Aorta (tissue), 5 donors: ENCODE results near the gene ZNF285. TPM values are rescaled to one million over a fixed set of nuclear protein-coding genes. Genes with fewer than 3 reads are reported as not detected.
"Not testable (repeated sequence)": the region's sequence is repeated elsewhere in the genome, so short reads cannot be mapped to it uniquely, and the experiment has no call there.

Source experiments
- ATAC-seq: fragments of 200-7000 bp; cut with Tn5 transposase; one replicate; pipeline ENCODE4 v1.9.1; 2022; ENCODE audit warnings: moderate library complexity; ENCODE audit not compliant: low FRiP score
- DNase-seq, 2 donors: peaks; one replicate each; pipeline ENCODE4 v3.0.0-alpha.2; 2020
- H3K27ac ChIP-seq, 2 donors: one replicate each; pipeline ENCODE4 v1.5.1; 2013; ENCODE audit warnings: low read length in 2 of 2, mild to moderate bottlenecking in 2 of 2, moderate library complexity in 2 of 2, control low read depth in 1 of 2, inconsistent platforms in 1 of 2, low read depth in 1 of 2
- H3K27me3 ChIP-seq, 2 donors: one replicate each; pipeline ENCODE4 v1.6.1; 2013; ENCODE audit warnings: control low read depth in 1 of 2, low read length in 1 of 2, mild to moderate bottlenecking in 1 of 2, moderate library complexity in 1 of 2; ENCODE audit not compliant: insufficient read depth in 2 of 2, control insufficient read depth in 1 of 2
- H3K36me3 ChIP-seq, 2 donors: one replicate each; pipeline ENCODE4 v1.6.1; 2013; ENCODE audit warnings: control low read depth in 1 of 2, low read length in 1 of 2, mild to moderate bottlenecking in 1 of 2; ENCODE audit not compliant: insufficient read depth in 2 of 2, control insufficient read depth in 1 of 2
- H3K4me1 ChIP-seq, 2 donors: one replicate each; pipeline ENCODE4 v1.6.1; 2013; ENCODE audit warnings: low read length in 2 of 2, control low read depth in 1 of 2, mild to moderate bottlenecking in 1 of 2, moderate library complexity in 1 of 2; ENCODE audit not compliant: insufficient read depth in 2 of 2, control insufficient read depth in 1 of 2
- H3K4me3 ChIP-seq, 2 donors: one replicate each; pipeline ENCODE4 v1.5.1; 2013; ENCODE audit warnings: low read length in 2 of 2, control low read depth in 1 of 2, mild to moderate bottlenecking in 1 of 2
- H3K9me3 ChIP-seq: one replicate; pipeline ENCODE4 v1.6.1; 2013; ENCODE audit warnings: mild to moderate bottlenecking, low read length; ENCODE audit not compliant: control insufficient read depth
- WGBS, 2 donors: extraction: QIAGEN DNeasy Blood & Tissue Kit; methylation state at CpG; one replicate each; pipeline ENCODE4 v1.1.7; 2013; 5-methylcytosine and 5-hydroxymethylcytosine counted together
- intact Hi-C, 2 donors: fragments of 100-400 bp; cut with DNase I; formaldehyde crosslinking; loops; one replicate each; pipeline versions ENCODE4 v1.14.2 to v1.15.0; 2022
- long read RNA-seq, 2 donors: library from polyadenylated mRNA; unstranded; transcript quantifications; one replicate each; pipeline ENCODE4 v2.0.0, GENCODE V29; 2020 to 2021
- polyA plus RNA-seq, 2 donors: library from polyadenylated mRNA; stranded (reverse); fragments of 200-250 nt; gene quantifications; one replicate each; pipeline ENCODE4 v1.2.3, GENCODE V29; 2013
- total RNA-seq, 2 donors: library from RNA; stranded (reverse); fragmentation: NEBNext Ultra II Directional; extraction: Animal tissue kit (Norgen Biotek cat#: 25700); gene quantifications; one replicate each; pipeline ENCODE4 v1.2.1, GENCODE V29; 2021
- donor health status: healthy with polysubstance abuse.
- donor health status: Bipolar disorder and iron deficiency.
- donor health status: DM: no; HTN: no; CAD: no.
- donor health status: DM: no; HTN: no; CAD: no.
- donor health status: DM: yes; HTN: yes; CAD: no.

ZNF285 gene
- total RNA-seq (1 to 10 TPM in 1 of 2 donors, under 1 TPM in 1; 0.84 to 3.1 TPM), polyA plus RNA-seq (1 to 10 TPM in 1 of 2 donors, under 1 TPM in 1; 0.25 to 1.5 TPM)
- long read RNA-seq, donor 1, result 0 reads
- long read RNA-seq, donor 2, partial matches to known transcripts, result 0 of 1 reads
- long read RNA-seq, donor 2, other reads (novel, unspliced or antisense), result 1 of 1 reads

DNA sequence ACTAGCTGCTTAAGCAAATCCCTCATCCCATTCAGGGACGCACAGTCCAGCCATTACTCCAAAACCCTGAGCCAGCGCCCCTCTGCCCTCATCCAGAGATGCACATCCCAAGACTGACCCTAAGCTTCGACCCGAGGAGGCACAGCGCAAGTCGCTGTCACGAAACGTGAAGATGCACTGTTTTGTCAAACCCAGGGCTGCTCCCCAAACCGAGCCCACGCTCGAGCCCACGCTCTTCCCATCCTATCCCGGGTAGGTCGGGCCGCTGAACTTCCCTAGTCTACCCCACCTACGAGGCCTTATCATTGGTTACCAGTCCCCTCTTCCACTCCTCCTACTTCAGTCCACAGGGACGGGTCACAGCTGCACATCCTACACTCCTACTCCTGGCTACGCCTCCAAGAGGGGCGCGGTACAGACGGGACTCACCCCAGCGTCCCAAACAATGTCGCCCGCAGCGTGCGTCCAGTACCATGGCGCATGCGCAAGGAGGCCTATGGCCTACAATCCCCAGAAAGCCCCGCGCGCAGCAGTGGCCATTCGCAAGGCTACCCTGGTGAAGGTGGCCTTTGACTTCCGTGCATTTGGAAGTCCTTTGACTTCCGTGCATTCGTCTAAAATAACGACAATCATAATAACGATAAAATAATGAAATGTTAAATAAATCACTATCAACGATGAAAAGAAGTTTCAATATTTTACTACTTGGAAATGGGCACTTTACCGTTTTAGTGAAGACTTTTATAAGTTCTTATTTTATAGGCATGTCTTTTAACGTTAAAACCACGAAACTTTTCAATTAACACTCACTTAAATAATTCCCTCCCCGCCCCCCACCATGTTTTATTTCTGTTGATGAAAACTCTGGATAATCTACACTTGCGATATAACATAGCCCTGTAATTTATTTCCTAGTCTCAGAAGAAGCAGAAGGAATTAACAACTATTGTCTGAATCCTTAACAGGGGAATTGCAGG, at the start of gene ZNF285:
Gene ZNF285, minus strand, starts transcription at position 470 of the 977 bp plus-strand sequence. CDS start 4,395 bp downstream, outside the sequence.
- Histone ChIP-seq H3K36me3 (no peaks in the 10 kb centered on the region), H3K9me3 (peaks cover 3% of the 10 kb centered on the region), H3K27me3 (no peaks in the 10 kb centered on the region), H3K4me3 (peak within 1 kb of the TSS in 1 of 2 donors; percentile 18), H3K4me1 (no peaks in the 10 kb centered on the region), H3K27ac (no peak within 1 kb of the TSS)
- DNase-seq (peak; percentile 95 to 96), ATAC-seq (peak; percentile 98)
- WGBS, 2 donors, result 7% methylated on average over 43 of the region's 43 CpGs
- intact Hi-C loops, result no loop called here

DNA sequence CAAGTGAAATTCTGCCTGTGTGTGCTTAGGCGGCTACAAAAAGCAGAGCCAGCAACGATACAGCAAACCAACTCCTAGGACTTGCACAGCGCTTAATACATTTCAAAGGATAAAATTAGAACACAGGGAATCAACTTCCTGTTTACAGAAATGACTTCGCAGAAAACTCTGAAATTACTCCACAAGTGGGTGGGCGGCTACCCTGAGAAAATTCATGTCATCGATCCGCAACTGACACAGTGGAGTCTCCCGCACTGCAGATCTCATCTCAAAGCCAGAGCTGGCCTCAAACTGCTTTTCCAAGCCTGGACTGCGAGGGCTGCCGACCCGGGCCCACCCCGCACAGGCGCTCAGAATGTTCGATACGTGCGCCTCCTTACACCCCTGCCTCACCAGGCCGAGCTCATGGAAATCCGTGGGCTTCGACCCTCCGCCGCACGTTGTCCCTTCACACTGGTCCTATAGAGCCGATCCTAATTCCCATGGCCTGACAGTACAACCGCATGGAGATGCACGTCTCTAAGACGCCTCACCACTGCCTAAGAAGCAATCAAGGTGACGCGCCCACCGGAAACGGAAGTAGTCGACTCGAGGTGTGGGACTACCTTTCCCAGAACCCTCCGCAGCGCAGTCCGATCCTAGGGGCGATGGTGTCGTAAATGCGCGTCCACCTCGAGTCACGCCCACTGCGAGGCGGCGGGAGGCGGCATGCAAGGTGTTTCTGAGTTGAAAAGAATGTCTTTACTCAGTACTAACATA, 46.7 kb upstream of the ZNF285 start, which contains the start of gene ZNF229:
Gene ZNF229, minus strand, starts transcription at position 557 of the 759 bp plus-strand sequence. CDS start 5,625 bp downstream, outside the sequence.
- Histone ChIP-seq H3K9me3 (peaks cover 29% of the 10 kb centered on the region), H3K27ac (no peak within 1 kb of the TSS), H3K4me1 (no peaks in the 10 kb centered on the region), H3K36me3 (peaks cover 6 to 9% of the 10 kb centered on the region in 2 donors), H3K27me3 (no peaks in the 10 kb centered on the region), H3K4me3 (peak within 1 kb of the TSS; percentile 30 to 77)
- peak; percentile 92 to 95 for DNase-seq
- intact Hi-C loops, result no loop called here
- peak; percentile 79 for ATAC-seq
- WGBS, 2 donors, result 2% methylated on average over 45 of the region's 45 CpGs

DNA sequence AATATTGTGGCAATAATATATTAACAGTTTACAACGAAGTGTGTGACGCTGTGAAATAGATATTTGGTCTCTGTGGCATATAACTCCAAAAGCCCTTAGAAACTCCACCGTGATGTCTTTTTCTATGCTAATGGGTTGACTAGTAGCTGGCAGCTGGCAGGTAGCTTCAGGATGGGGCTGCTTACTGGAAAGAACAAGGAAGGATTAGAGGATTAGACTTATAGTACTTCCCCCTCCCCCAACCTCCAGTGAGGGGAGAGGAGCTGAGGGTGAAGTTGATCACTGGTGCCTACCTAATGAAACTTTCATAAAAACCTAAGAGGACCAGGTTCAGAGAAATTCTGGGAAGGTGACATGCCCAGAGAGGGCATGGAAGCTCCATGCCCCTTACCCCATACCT, 37.0 kb upstream of the ZNF285 start:
- intact Hi-C loops, result no loop called here
- no peak for DNase-seq
- no peak for ATAC-seq
- WGBS, 2 donors, result 97% methylated on average over 3 of the region's 3 CpGs
- H3K27ac ChIP-seq, result no peak overlapping the region
- no peaks in the 10 kb centered on the region for H3K27me3 ChIP-seq
- peaks cover 32% of the 10 kb centered on the region for H3K9me3 ChIP-seq
- peaks cover 24 to 31% of the 10 kb centered on the region in 2 donors for H3K36me3 ChIP-seq
- no peak overlapping the region for H3K4me3 ChIP-seq
- no peaks in the 10 kb centered on the region for H3K4me1 ChIP-seq

DNA sequence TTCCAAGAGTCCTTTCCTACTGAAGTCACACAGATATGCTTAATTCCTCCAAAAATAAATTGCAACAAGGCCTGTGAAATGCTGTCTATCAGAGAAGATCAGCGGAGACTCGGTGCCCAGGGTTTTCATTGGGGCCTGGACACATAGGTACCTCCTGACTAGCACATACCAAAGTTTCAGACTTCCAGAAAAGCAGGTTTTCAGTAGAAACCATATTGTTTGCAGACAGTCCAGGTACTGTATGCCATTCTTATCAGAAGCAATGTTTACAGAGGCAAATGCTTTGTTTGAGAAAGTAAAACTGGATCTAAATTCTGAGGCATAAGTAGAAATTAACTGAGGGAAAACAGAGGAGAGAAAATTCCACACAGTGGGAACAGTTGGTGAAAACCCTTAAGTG, 34.0 kb upstream of the ZNF285 start:
- intact Hi-C loops, result no loop called here
- ATAC-seq (no peak), DNase-seq (no peak)
- peaks cover 35% of the 10 kb centered on the region for H3K9me3 ChIP-seq
- no peak overlapping the region for H3K27ac ChIP-seq
- H3K27me3 ChIP-seq, result no peaks in the 10 kb centered on the region
- peaks cover 28 to 31% of the 10 kb centered on the region in 2 donors for H3K36me3 ChIP-seq
- 99 to 100% methylated on average over 2 of the region's 2 CpGs for WGBS, 2 donors
- H3K4me1 ChIP-seq, result no peaks in the 10 kb centered on the region
- no peak overlapping the region for H3K4me3 ChIP-seq

DNA sequence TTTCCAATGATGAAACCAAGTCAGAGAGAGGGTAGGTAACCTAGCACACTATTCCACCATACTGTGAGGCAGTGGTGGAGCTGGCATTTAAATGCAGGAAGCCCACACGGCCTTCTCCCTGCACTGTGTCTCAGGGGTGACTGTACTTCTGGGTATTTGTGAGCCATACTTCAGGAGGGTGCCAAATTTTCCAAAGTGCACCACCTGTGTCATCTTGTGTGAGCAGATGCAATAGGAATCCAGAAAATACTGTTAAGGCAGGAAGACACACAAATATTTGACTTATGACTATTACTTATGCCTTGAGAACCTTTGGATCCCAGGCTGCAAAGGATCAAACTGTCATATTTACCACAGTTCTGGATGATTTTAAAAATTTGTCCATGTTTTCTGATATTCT, 29.5 kb upstream of the ZNF285 start:
- no peak overlapping the region for H3K4me3 ChIP-seq
- intact Hi-C loops, result no loop called here
- ATAC-seq (no peak), DNase-seq (no peak)
- peaks cover 25 to 38% of the 10 kb centered on the region in 2 donors for H3K36me3 ChIP-seq
- no peaks in the 10 kb centered on the region for H3K4me1 ChIP-seq
- 87 to 90% methylated on average over 1 of the region's 1 CpG for WGBS, 2 donors
- H3K9me3 ChIP-seq, result peaks cover 47% of the 10 kb centered on the region
- H3K27ac ChIP-seq, result no peak overlapping the region
- H3K27me3 ChIP-seq, result no peaks in the 10 kb centered on the region

DNA sequence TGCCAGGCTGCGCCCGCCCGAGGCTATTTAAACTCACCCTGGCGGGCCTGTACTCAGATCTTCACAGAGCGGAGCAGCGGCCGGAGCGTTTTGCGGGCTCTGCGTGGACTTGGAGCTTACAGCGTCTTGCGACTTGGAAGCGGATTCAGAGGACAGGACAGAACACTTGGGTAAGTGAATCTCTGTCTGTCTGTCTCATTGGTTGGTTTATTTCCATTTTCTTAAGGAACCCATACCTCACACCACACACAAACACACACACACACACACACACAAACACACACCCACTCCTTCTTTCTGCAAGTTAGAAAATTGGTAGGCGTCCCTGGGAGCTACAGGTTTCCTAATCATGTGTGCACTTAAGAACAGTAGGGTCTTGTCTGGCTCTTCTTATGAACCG, 14.1 kb upstream of the ZNF285 start:
- H3K9me3 ChIP-seq, H3K27ac ChIP-seq, H3K27me3 ChIP-seq, ATAC-seq, intact Hi-C loops, DNase-seq, H3K4me3 ChIP-seq, H3K36me3 ChIP-seq, H3K4me1 ChIP-seq: not testable (repeated sequence)
- 91 to 94% methylated on average over 2 to 15 of the region's 15 CpGs for WGBS, 2 donors

DNA sequence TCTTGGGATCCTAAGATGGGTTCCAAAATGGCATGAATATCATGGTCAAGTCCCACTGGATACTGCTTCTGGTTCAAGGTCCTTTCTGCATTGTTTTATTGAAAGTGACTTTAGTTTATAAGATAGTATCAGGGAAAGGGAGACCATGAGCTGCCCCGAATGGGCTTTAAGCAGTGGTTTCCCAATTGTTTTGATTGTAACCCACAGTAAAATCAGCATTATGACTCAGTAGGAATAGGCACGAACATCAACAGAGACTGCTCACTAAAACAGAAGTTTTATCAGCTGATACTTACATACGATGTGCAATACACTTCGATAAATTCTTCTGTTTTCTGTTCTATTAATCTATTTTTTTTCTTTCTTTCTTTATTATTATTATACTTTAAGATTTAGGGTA, 12.1 kb downstream of the ZNF285 start:
- H3K27ac ChIP-seq, H3K4me3 ChIP-seq, DNase-seq, intact Hi-C loops, H3K9me3 ChIP-seq, H3K36me3 ChIP-seq, H3K4me1 ChIP-seq, ATAC-seq, H3K27me3 ChIP-seq: not testable (repeated sequence)
- 92 to 95% methylated on average over 4 of the region's 4 CpGs for whole genome bisulfite sequencing, 2 donors

DNA sequence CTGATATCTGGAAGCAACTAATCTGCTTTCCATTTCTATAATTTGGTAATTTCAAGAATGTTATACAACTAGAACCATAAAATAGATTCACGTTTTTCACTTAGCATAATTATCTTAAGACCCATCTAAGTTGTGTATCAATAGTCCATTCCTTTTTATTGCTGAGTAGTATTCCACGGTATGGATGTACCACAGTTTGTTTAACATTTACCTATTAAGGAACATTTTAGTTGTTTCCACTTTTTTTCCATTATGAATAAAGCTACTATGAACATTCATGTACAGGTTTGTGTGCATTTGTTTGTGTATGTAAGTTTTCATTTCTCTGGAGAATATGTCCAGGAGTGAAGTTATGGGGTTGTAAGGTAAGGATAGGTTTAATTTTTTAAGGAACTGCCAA, 26.6 kb downstream of the ZNF285 start:
- intact Hi-C loops, result no loop called here
- no peaks in the 10 kb centered on the region for H3K4me1 ChIP-seq
- DNase-seq (no peak), ATAC-seq (no peak)
- H3K27me3 ChIP-seq, result no peaks in the 10 kb centered on the region
- H3K36me3 ChIP-seq, result no peaks in the 10 kb centered on the region
- H3K4me3 ChIP-seq, result no peak overlapping the region
- WGBS, 2 donors, result 48 to 52% methylated on average over 2 of the region's 2 CpGs
- peaks cover 7% of the 10 kb centered on the region for H3K9me3 ChIP-seq
- no peak overlapping the region for H3K27ac ChIP-seq
